GM18858 (cell line): Measurements from ENCODE around the gene PAM.
A peak's percentile ranks its signal among the peaks of the same experiment; 100 is the strongest.

ENCODE experiments used
- ATAC-seq: cut with Tn5 transposase; IDR thresholded peaks from one replicate; pipeline ENCODE4 v1.9.1; 2021; ENCODE audit not compliant: unreplicated experiment

PAM gene

GRCh38 chr5:102754767-102755431, at the start of gene PAM:
Gene PAM (plus strand): TSS chr5:102755305. CDS start chr5:102866196, 110,891 bp downstream.
- ATAC-seq = peak; percentile 72

GRCh38 chr5:102711525-102712385, 43.4 kb upstream of the PAM start:
- no peak for ATAC-seq

GRCh38 chr5:102713278-102713677, 41.8 kb upstream of the PAM start:
- ATAC-seq = no peak

GRCh38 chr5:102713682-102714231, 41.3 kb upstream of the PAM start:
- no peak for ATAC-seq

GRCh38 chr5:102715082-102715807, 39.9 kb upstream of the PAM start:
- no peak for ATAC-seq

GRCh38 chr5:102716017-102716416, 39.1 kb upstream of the PAM start:
- no peak for ATAC-seq

GRCh38 chr5:102718819-102719218, 36.3 kb upstream of the PAM start:
- ATAC-seq = no peak

GRCh38 chr5:102719886-102720285, 35.2 kb upstream of the PAM start:
- no peak for ATAC-seq

- ATAC-seq = no peak
Observed at GRCh38 chr5:102720969-102721368, 34.1 kb upstream of the PAM start.

- no peak for ATAC-seq
Observed at GRCh38 chr5:102722931-102723330, 32.2 kb upstream of the PAM start.

GRCh38 chr5:102731693-102732092, 23.4 kb upstream of the PAM start:
- ATAC-seq = no peak

GRCh38 chr5:102733534-102733933, 21.6 kb upstream of the PAM start:
- ATAC-seq = no peak

- no peak for ATAC-seq
Observed at GRCh38 chr5:102737161-102737560, 17.9 kb upstream of the PAM start.

- no peak for ATAC-seq
Observed at GRCh38 chr5:102737805-102738469, 17.2 kb upstream of the PAM start.

GRCh38 chr5:102740515-102740914, 14.6 kb upstream of the PAM start:
- no peak for ATAC-seq

GRCh38 chr5:102742215-102742614, 12.9 kb upstream of the PAM start:
- no peak for ATAC-seq

GRCh38 chr5:102743900-102744299, 11.2 kb upstream of the PAM start:
- ATAC-seq = no peak

- peak; percentile 52 for ATAC-seq
Observed at GRCh38 chr5:102747386-102748166, 7.5 kb upstream of the PAM start.

GRCh38 chr5:102749416-102750030, 5.6 kb upstream of the PAM start:
- ATAC-seq = no peak
